Activated CD4-positive, alpha-beta memory T cell treated with anti-CD3 and anti-CD28 coated beads, Interleukin-2, amount 10 ng/mL, durations not matched to agents 7 days and 5 days (primary cell): ENCODE data around the gene KLHL35. TPM values are rescaled to one million over a fixed set of nuclear protein-coding genes. Genes with fewer than 3 reads are reported as not detected.
A peak's percentile ranks its signal among the peaks of the same experiment; 100 is the strongest.

Source experiments
- CTCF ChIA-PET: fragments of 350-600 bp; sonication (Branson Sonifier 250); formaldehyde crosslinking; loops from one replicate; lab custom pipeline; 2021; ENCODE audit warnings: antibody characterized with exemption, inconsistent platforms; lab: Charles Lee
- POLR2A ChIA-PET: fragments of 350-600 bp; sonication (Branson Sonifier 250); formaldehyde crosslinking; loops from one replicate; lab custom pipeline; 2021; ENCODE audit warnings: antibody characterized with exemption; lab: Charles Lee
- DNase-seq: peaks from one replicate; pipeline ENCODE4 v3.0.0-alpha.2; 2020
- H3K27ac Mint-ChIP-seq: one replicate; pipeline ENCODE4 v1.8.0; 2021; ENCODE audit warnings: mild to moderate bottlenecking, mixed read lengths
- H3K27me3 Mint-ChIP-seq: one replicate; pipeline ENCODE4 v1.8.0; 2021; ENCODE audit warnings: mixed read lengths
- H3K36me3 Mint-ChIP-seq: one replicate; pipeline ENCODE4 v1.8.0; 2021; ENCODE audit warnings: low read depth, mixed read lengths
- H3K4me1 Mint-ChIP-seq: one replicate; pipeline ENCODE4 v1.8.0; 2021; ENCODE audit warnings: mixed read lengths
- H3K4me3 Mint-ChIP-seq: one replicate; pipeline ENCODE4 v1.8.0; 2021; ENCODE audit warnings: mild to moderate bottlenecking, mixed read lengths
- H3K9me3 Mint-ChIP-seq: one replicate; pipeline ENCODE4 v1.8.0; 2021; ENCODE audit warnings: mixed read lengths
- total RNA-seq, 2 experiments: library from RNA; stranded (reverse); gene quantifications; one replicate each; pipeline ENCODE4 v1.2.3, GENCODE V29; 2021

Gene KLHL35
- total RNA-seq, 2 experiments from 2014 or later: 0.60 to 1.0 TPM

DNA sequence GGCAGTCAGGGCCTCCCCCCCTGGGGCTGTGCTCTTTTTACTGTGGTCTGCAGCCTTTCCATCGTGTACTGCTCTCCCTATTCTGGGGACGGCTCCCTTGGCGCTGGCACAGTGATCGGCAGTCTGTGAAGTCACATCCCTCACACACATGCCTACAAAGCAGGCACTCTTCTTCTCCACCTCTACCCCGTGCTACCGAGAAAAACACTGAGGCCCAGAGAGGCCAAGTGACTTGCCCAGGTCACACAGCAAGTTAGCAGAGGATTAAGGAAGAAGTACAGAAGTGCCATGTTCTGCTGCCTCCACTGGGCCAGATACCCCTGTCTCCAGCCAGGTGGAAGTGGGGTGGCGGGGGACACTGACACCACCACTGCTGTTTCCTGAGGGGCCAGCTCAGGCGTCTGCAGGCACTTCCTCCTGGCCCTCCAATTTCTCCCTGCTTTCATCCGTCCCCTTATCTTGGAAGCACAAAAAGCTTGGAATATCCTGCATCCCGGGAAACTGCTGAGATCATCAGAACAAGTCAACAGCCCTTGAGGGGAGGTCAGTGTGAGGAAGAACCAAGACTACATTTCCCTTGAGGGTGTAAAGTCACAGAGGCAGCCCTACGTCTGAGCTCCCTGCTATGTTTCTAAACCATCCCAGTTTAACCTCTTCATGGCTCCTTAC lies 30.2 kb upstream of the KLHL35 start:
- Mint-ChIP-seq H3K4me3 (no peak overlapping the region), H3K27ac (no peak overlapping the region), H3K36me3 (peaks cover 3% of the 10 kb centered on the region), H3K27me3 (no peaks in the 10 kb centered on the region), H3K9me3 (no peaks in the 10 kb centered on the region), H3K4me1 (no peaks in the 10 kb centered on the region)
- POLR2A ChIA-PET: no interaction called here
- no peak for DNase-seq
- CTCF ChIA-PET: interaction anchor here (0.6 kb wide), 1 partner anchor 106 kb away, joined by 5 read pairs; no protein-coding TSS in a partner anchor

DNA sequence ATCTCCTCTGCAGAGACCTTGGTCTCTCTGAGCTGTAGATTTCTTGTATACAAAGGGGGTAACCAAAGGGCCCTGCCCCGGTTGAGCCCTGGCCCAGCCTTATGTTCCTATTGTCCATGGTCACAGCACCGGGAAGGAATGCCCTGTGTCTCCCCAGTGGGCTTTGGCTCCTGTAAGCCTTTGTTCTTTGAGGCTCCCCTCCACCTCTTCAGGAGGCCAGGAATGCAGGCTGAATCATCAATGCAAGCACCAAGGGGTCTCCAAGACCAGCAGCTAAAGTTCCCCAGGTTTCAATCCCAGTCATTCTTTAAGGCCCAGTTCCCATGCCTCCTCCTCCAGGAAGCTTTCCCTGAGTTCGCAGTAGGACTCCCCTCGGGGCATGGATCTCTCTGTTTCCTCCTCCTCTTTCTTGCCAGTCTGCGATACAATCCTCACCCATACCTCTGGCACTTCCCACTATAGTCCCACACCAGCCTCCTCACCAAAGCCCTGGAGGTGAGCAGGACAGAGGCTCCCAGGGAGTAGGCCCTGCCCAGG lies 29.2 kb upstream of the KLHL35 start:
- no peaks in the 10 kb centered on the region for H3K9me3 Mint-ChIP-seq
- H3K4me1 Mint-ChIP-seq: no peaks in the 10 kb centered on the region
- ChIA-PET CTCF (interaction anchor here (0.6 kb wide), 1 partner anchor 344 kb away, joined by 3 read pairs; no protein-coding TSS in a partner anchor), POLR2A (no interaction called here)
- H3K36me3 Mint-ChIP-seq: peaks cover 3% of the 10 kb centered on the region
- no peak overlapping the region for H3K27ac Mint-ChIP-seq
- no peak for DNase-seq
- no peak overlapping the region for H3K4me3 Mint-ChIP-seq
- H3K27me3 Mint-ChIP-seq: no peaks in the 10 kb centered on the region

GRCh38 chr11:75461151-75461550 lies 28.1 kb upstream of the KLHL35 start:
- no peaks in the 10 kb centered on the region for H3K9me3 Mint-ChIP-seq
- H3K36me3 Mint-ChIP-seq: peaks cover 3% of the 10 kb centered on the region

GRCh38 chr11:75456596-75457183 lies 23.7 kb upstream of the KLHL35 start:
- Mint-ChIP-seq H3K4me3 (no peak overlapping the region), H3K27ac (no peak overlapping the region), H3K27me3 (no peaks in the 10 kb centered on the region), H3K36me3 (peaks cover 13% of the 10 kb centered on the region), H3K9me3 (no peaks in the 10 kb centered on the region), H3K4me1 (no peaks in the 10 kb centered on the region)
- CTCF ChIA-PET: interaction anchor here (0.6 to 1.9 kb wide), 5 partner anchors 10 to 527 kb away, joined by 3 to 6 read pairs (median 3); no protein-coding TSS in a partner anchor
- POLR2A ChIA-PET: no interaction called here
- no peak for DNase-seq

More at GRCh38 chr11:75461151-75461550, 28.1 kb upstream of the KLHL35 start:
- no peak overlapping the region for H3K27ac Mint-ChIP-seq
- CTCF ChIA-PET: interaction anchor here (1.1 kb wide), 1 partner anchor 10 kb away, joined by 3 read pairs; no protein-coding TSS in a partner anchor
- H3K27me3 Mint-ChIP-seq: no peaks in the 10 kb centered on the region
- no peak for DNase-seq
- POLR2A ChIA-PET: no interaction called here
- no peak overlapping the region for H3K4me3 Mint-ChIP-seq
- no peaks in the 10 kb centered on the region for H3K4me1 Mint-ChIP-seq

DNA sequence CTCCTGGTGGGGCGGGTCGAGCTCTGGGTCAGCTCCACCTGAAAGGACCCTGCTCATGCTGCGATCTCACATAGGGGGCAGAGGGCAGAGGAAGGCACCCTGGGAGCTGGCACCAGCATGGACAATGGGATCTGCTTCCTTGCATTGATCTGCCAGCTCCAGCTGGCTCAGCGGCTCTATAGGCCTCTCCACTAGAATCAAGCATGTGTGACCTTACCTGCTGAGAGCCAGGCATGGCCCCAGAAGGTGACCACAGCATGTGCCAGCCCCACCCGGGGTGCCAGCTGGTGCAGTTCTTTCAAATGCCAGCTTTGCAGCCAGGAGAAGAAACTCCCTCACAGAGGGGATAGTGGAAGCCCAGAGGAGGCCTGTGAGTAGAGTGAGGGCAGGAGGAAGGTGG lies 22.0 kb upstream of the KLHL35 start:
- Mint-ChIP-seq H3K4me1 (no peaks in the 10 kb centered on the region), H3K9me3 (no peaks in the 10 kb centered on the region), H3K27me3 (no peaks in the 10 kb centered on the region), H3K27ac (no peak overlapping the region), H3K36me3 (peaks cover 12% of the 10 kb centered on the region), H3K4me3 (no peak overlapping the region)
- ChIA-PET POLR2A (interaction anchor here (1.6 kb wide), 1 partner anchor 10 kb away, joined by 6 read pairs; no protein-coding TSS in a partner anchor), CTCF (interaction anchor here (1.1 to 1.9 kb wide), 3 partner anchors 9 to 79 kb away, joined by 3 to 6 read pairs (median 5); no protein-coding TSS in a partner anchor)
- no peak for DNase-seq

DNA sequence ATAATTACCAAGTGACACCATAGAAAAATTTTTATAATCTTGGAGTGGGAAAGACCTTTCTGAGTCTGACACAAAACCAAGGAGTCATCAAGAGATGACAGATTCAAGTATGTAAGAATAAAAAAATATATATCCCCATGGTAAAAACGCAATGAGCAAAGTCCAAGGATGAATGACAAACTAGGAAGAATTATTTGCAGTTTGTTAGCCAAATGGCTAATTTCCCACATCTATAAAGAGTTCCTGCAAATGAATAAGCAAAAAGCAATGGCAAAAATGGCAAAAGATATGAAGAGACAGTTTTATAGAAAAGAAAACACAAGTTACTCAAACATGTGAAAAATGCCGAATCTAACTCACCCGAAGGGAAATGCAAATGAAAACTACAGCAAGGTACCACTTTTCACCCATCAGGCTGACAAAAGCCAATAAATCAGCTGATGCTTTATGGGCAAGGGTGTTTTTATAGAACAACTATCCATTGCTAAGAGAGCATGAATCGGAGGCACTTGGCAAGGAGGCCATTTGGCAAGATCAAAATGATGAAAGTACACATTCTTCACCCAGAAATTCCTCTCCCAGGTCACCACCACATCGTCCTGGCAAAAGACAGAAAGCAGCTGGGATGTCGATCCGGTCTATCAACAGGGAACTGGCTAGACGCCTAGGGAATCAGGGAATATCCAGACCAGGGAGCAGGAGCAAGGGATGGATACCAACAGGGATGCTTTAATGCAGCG lies 21.1 kb upstream of the KLHL35 start:
- Mint-ChIP-seq H3K36me3 (peaks cover 11% of the 10 kb centered on the region), H3K27ac (no peak overlapping the region), H3K4me3 (no peak overlapping the region), H3K27me3 (no peaks in the 10 kb centered on the region), H3K9me3 (no peaks in the 10 kb centered on the region), H3K4me1 (no peaks in the 10 kb centered on the region)
- CTCF ChIA-PET: interaction anchor here (0.8 to 1.7 kb wide), 3 partner anchors 9 to 65 kb away, joined by 3 to 5 read pairs (median 3); no protein-coding TSS in a partner anchor
- DNase-seq: no peak
- POLR2A ChIA-PET: no interaction called here

DNA sequence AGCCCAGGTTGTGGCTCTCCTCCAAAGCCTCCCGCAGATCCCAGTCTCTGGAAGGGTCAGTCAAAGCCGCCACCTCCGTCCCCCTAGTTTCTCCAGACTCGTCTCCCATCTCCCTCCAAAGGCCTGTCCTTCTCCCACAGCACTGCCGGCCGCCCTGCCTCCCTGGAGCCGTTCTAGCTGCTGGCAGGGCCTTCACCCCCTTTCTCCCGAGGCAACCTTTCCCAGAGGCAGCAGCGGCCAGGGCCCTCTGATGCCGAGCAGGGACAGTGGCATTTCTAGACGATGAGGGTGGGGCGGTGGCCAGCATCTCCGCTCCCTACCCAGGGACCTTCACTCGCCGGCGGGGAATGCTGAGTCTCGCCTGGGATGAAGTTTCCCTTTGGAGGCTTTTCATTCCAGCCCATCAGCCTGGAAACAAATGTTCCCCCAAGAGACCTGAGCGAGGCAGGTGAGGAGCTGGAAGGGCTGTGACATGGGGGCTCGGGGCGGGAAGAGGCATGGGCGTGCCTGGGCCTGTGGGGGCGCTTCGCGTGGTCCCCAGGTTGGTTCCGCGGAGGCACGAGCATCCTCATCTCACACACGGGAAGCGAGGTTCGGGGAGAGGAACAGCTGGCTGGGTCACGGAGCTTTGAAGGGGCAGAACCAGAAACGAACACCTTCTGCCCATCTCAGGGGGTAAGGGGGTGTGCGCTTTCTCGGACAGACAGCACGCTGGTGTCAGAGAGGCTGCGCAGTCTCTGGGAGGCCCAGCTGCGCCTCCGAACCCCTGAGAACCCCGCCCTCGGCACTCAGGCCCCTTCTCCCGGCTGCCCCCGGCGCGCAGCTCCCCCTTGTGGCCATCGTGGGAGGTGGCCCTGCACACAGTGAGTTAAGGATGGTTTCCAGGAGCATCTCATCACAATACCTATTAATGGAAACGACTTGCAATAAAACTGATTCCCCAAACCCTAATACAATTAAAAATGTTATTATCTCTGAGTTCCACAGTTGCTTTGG lies 18.1 kb upstream of the KLHL35 start:
- Mint-ChIP-seq H3K27ac (no peak overlapping the region), H3K27me3 (no peaks in the 10 kb centered on the region), H3K36me3 (peaks cover 11% of the 10 kb centered on the region), H3K9me3 (no peaks in the 10 kb centered on the region), H3K4me1 (no peaks in the 10 kb centered on the region), H3K4me3 (no peak overlapping the region)
- DNase-seq: peak; percentile 38
- ChIA-PET CTCF (interaction anchor here (0.9 to 2.2 kb wide), 8 partner anchors 10 to 173 kb away, joined by 3 to 8 read pairs (median 3); no protein-coding TSS in a partner anchor), POLR2A (no interaction called here)

DNA sequence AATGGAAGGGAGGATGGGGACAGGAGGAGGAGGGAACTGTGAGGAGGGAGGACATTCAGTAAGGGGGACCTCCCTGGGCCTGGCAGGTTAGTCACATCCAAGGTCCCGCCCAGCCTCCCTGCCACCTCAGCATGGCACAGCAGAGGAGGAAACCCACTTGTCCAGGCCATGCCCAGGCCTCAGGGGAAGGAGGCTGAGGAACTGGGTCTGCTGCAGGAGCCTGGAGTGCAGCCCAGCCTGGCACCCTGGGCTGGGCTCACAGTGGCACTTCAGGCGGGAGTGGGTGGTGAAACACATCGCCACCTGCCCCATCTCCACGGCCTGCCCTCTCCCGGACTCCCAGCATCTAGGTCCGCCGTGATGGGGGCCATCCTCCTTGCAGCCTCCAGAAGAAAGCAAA lies 17.2 kb upstream of the KLHL35 start:
- H3K27me3 Mint-ChIP-seq: no peaks in the 10 kb centered on the region
- H3K4me1 Mint-ChIP-seq: peaks cover 4% of the 10 kb centered on the region
- CTCF ChIA-PET: no interaction called here
- no peak overlapping the region for H3K27ac Mint-ChIP-seq
- H3K36me3 Mint-ChIP-seq: peaks cover 11% of the 10 kb centered on the region
- no peak for DNase-seq
- H3K4me3 Mint-ChIP-seq: no peak overlapping the region
- H3K9me3 Mint-ChIP-seq: no peaks in the 10 kb centered on the region
- POLR2A ChIA-PET: no interaction called here

DNA sequence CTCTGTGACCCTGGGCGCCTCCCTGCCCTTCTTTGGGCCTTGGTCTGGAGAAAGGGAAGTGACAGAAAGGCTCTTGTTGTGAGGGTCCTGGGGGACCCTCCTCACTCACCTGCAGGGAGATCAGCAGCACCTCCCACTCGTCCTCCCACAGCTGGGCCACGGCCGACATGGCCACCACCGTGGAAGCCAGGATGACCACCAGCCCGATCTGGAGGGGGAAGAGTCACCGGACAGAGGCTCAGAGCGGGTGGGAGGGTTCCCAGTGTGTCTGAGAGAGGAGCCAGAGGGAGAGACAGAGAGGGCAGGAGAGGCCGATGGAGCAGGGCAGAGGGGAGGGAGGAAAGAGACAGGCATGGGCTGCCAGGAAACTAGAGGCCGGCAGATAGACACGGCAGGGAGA lies 16.8 kb upstream of the KLHL35 start:
- Mint-ChIP-seq H3K27ac (no peak overlapping the region), H3K4me1 (peaks cover 5% of the 10 kb centered on the region), H3K4me3 (no peak overlapping the region), H3K9me3 (no peaks in the 10 kb centered on the region), H3K36me3 (peaks cover 11% of the 10 kb centered on the region), H3K27me3 (no peaks in the 10 kb centered on the region)
- no peak for DNase-seq
- ChIA-PET CTCF (no interaction called here), POLR2A (no interaction called here)

GRCh38 chr11:75449271-75449670 lies 16.3 kb upstream of the KLHL35 start:
- Mint-ChIP-seq H3K4me1 (peaks cover 5% of the 10 kb centered on the region), H3K36me3 (peaks cover 11% of the 10 kb centered on the region), H3K27ac (no peak overlapping the region), H3K9me3 (no peaks in the 10 kb centered on the region), H3K4me3 (no peak overlapping the region), H3K27me3 (no peaks in the 10 kb centered on the region)
- no peak for DNase-seq
- ChIA-PET CTCF (interaction anchor here (0.6 kb wide), 1 partner anchor 59 kb away, joined by 3 read pairs; no protein-coding TSS in a partner anchor), POLR2A (no interaction called here)

GRCh38 chr11:75447415-75447814 lies 14.4 kb upstream of the KLHL35 start:
- ChIA-PET POLR2A (no interaction called here), CTCF (interaction anchor here (5.1 kb wide), 1 partner anchor 86 kb away, joined by 159 read pairs; no protein-coding TSS in a partner anchor)
- Mint-ChIP-seq H3K9me3 (no peaks in the 10 kb centered on the region), H3K4me1 (peaks cover 5% of the 10 kb centered on the region), H3K4me3 (no peak overlapping the region), H3K36me3 (peaks cover 12% of the 10 kb centered on the region), H3K27me3 (no peaks in the 10 kb centered on the region), H3K27ac (no peak overlapping the region)
- no peak for DNase-seq
